ENCODE results near the gene KRTAP21-3. TPM values are rescaled to one million over a fixed set of nuclear protein-coding genes. Genes with fewer than 3 reads are reported as not detected.

KRTAP21-3 gene
- total and polyA plus RNA-seq, 2 donors (not counting 3 experiments of a cell fraction or from before 2014, with no cell fraction given): not detected

- dilution Hi-C loops (cut with MboI; ENCODE audit: extremely low pct_ligation_motif_present, low sequenced_read_pairs): no loop called here
- POLR2A ChIA-PET: no interaction called here
- no peak overlapping the region for H3K4me3 ChIP-seq (replicated peaks in 1 of 3; ENCODE audit: insufficient read depth in 1 of 3, low read depth in 1 of 3, low read length in 3 of 3)
- H3K9me1 ChIP-seq (replicated peaks; ENCODE audit: control insufficient read depth, extremely low read depth, insufficient read depth, low read length): no peaks in the 10 kb centered on the region
- H3K4me2 ChIP-seq (ENCODE audit: insufficient read depth, low read length): no peak overlapping the region
- no peaks in the 10 kb centered on the region for H3K27me3 ChIP-seq (ENCODE audit: control insufficient read depth in 2 of 2, insufficient read depth in 2 of 2, low read length in 2 of 2)
- no peak overlapping the region for H3K9ac ChIP-seq (replicated peaks; ENCODE audit: extremely low read depth, insufficient read depth, low read length)
- no peak overlapping the region for H2AFZ ChIP-seq (ENCODE audit: low read depth, low read length)
- intact Hi-C loops (cut with micrococcal nuclease): no loop called here
- no peaks in the 10 kb centered on the region for H3K36me3 ChIP-seq (ENCODE audit: control insufficient read depth in 2 of 2, extremely low read depth in 1 of 2, insufficient read depth in 2 of 2, low read length in 2 of 2)
- no peaks in the 10 kb centered on the region for H3K4me1 ChIP-seq (ENCODE audit: control insufficient read depth, extremely low read depth, insufficient read depth, low read length)
- peaks cover 8% of the 10 kb centered on the region for H3K9me3 ChIP-seq (replicated peaks; ENCODE audit: control insufficient read depth, insufficient read depth, low read length)
- CTCF ChIA-PET: no interaction called here
- no peak for FAIRE-seq
- BruUV-seq (replicated peaks): no TSS peak
- H4K20me1 ChIP-seq (replicated peaks; ENCODE audit: control insufficient read depth, extremely low read depth, insufficient read depth, low read length): no peaks in the 10 kb centered on the region
- TF ChIP-seq FOS (IDR thresholded peaks at IDR 0.05; ENCODE audit: borderline replicate concordance, insufficient read depth, low read length): no peak
- no peak for TF ChIP-seq CTCF (IDR thresholded peaks at IDR 0.05; ENCODE audit: extremely low read depth in 1 of 2, insufficient read depth in 1 of 2, low read depth in 1 of 2, low read length in 2 of 2)
- no peak for TF ChIP-seq EZH2 (IDR thresholded peaks at IDR 0.05; ENCODE audit: borderline replicate concordance, low read depth, low read length, severe bottlenecking)
- no peak for TF ChIP-seq POLR2AphosphoS5 (IDR thresholded peaks at IDR 0.05; ENCODE audit: insufficient read depth, low read depth, low read length)
- TF ChIP-seq MYC (IDR thresholded peaks at IDR 0.05; ENCODE audit: low read depth, low read length): no peak
- no peak for TF ChIP-seq MAX (IDR thresholded peaks at IDR 0.05; ENCODE audit: insufficient read depth, insufficient read length)
- no peak for TF ChIP-seq JUN (IDR thresholded peaks at IDR 0.05; ENCODE audit: borderline replicate concordance, insufficient read depth, insufficient read length, low read depth)
- no peak for TF ChIP-seq POLR2A (IDR thresholded peaks at IDR 0.05; ENCODE audit: low read depth, low read length)
- no peak for TF ChIP-seq GATA2 (IDR thresholded peaks at IDR 0.05; ENCODE audit: insufficient read depth, insufficient read length, low read depth, low read length)
- no peak for DNase-seq (ENCODE audit: low read depth, low spot score)
- H3K27ac ChIP-seq (ENCODE audit: insufficient read depth, low read depth, low read length): no peak overlapping the region
- no peaks in the 10 kb centered on the region for H3K79me2 ChIP-seq (ENCODE audit: control insufficient read depth, insufficient read depth, low read length)
These were observed 21.9 kb upstream of the KRTAP21-3 start for GRCh38 chr21:30740462-30740861.
